Renal cortex interstitium (tissue), 11 donors: ENCODE data around the gene H2AZ2. TPM values are rescaled to one million over a fixed set of nuclear protein-coding genes. Genes with fewer than 3 reads are reported as not detected.
"Not testable (repeated sequence)": the region's sequence is repeated elsewhere in the genome, so short reads cannot be mapped to it uniquely, and the experiment has no call there.

Experiments
- DNase-seq, 11 donors: peaks; one replicate each; pipeline ENCODE4 v3.0.0-alpha.2; 2013; ENCODE audit warnings: low read depth in 9 of 11, low spot score in 4 of 11; ENCODE audit errors: extremely low read depth in 1 of 11
- polyA plus RNA-seq, 3 donors: library from polyadenylated mRNA; unstranded; fragments of 120-200 nt; gene quantifications; one replicate each; pipeline ENCODE4 v1.2.1, GENCODE V29; 2013; ENCODE audit not compliant: insufficient read length in 3 of 3

Gene H2AZ2
- polyA plus RNA-seq, 3 donors: 221 to 277 (median 254) TPM

DNA sequence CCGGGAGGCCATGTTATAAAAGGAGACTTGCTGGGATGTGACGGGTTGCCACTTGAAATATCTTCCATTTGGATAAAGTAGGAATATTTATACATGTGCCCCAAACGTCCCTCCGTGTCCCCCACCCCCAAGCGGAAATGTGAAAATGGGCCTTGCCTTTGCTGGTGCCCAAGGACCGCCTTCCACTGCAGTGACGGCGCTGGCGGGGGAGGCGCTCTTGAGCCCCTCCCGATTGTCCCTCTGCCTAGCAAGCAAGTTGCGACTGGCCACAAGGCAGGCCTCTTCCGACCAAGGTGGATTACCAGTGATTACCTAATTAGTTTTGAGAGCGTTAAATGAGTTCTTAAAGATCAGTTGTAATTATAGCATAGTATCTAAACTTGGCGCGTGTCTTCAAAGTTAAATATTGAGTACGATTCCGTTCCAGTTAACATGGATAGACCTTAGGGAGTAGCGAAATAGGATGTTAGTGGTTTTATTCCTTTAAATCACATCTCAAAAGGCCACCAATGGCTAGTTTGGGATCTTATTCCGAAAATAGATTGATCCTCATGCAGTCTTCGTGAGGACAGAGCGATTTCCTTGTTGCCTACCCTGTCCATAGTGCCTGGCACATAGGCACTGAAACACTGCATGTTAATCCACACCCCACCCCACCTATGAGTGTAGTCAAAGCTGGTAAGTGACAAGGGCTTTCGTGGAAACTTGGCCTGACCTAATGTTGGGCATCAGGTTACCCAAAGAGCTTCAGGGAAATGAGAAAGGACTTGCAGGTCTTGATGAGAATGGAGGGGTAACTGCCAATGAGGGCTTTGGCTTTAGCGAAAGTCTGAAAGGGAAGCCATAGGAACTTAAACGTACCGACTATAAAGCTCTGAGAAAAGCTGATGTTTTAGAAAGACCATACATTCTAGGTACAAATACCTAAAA lies 50.3 kb downstream of the H2AZ2 start:
- DNase-seq: peak; percentile 69 to 87 (median 81)

DNA sequence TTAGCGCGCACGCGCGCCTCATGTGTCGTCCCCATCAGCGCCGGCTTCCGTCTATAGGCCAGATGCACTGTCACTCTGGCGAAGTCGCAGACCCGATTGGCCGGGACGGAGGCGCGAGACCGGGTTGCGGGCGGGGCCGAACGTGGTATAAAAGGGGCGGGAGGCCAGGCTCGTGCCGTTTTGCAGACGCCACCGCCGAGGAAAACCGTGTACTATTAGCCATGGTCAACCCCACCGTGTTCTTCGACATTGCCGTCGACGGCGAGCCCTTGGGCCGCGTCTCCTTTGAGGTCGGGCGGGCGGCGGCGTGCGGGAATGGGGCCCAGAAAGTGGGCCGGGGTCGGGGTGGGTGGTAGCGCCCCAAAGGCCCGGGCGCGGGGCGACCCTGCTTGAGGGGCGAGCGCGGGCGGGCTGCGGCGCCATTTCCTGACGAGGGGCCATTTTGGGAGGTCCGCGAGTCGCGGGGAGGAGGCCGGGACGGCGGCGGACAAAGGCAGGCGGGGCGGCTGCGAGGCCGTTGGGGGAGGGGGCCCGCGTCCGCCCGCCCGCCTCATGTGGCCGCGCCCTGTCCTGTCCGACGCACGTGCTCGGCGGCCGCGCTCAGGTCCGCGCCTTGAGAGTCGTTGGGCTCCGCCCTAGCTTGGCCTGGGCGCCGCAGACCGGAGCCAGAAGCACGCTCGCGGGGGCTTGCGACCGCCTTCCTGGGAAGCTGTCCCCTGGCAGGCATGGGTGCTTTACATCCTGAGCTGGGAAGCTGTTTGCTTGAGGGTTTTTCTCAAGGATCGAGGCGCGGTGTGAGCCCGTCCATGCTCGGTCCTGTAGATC lies 51.2 kb downstream of the H2AZ2 start, which contains the start of gene PPIA:
Gene PPIA, plus strand, starts transcription at position 178 of the 825 bp plus-strand sequence. Its CDS starts 44 bp downstream, at position 222.
- DNase-seq: peak; percentile 88 to 98 (median 97)

DNA sequence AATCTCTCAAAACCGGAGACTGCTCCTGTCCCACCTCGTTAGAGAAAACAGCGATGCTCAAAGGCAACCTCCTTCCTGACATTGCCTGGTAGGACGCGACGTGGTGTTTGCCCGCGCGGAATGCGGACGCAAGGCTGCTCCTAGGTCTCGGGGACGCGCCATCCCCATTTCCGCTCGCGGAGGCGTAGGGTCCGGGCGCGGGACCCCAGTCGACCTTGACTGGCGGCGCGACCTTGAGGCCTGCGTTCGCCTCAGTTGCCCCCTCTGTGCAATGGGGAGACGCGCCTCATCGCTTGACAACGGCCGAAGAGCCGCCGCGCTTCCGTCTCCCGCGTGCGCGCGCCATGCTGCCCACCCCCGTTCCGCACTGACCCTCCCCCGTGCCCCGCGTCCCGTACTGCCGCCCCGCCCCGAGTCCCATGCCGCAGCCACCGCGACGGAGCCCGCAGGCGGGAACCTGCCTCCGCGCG lies 51.8 kb downstream of the H2AZ2 start:
- DNase-seq: peak in 4 of 11 donors; percentile 38 to 45 (median 39)

DNA sequence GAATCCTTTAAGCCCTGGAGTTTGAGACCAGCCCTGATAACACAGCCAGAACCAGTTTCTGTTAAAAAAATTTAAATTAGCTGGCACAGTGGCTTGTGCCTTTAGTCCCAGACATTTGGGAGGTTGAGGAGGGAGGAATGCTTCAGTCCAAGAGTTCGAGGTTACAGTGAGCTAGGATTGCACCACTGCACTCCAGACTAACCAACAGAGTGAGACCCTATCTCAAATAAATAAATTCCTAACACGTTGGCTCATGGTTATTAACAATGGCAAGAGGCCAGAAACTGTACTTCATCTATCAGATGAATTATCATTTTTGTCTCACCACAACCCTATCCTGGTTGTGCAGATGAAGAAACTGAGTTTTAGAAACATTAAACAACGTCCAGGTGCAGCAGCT lies 53.6 kb downstream of the H2AZ2 start:
- no peak for DNase-seq

DNA sequence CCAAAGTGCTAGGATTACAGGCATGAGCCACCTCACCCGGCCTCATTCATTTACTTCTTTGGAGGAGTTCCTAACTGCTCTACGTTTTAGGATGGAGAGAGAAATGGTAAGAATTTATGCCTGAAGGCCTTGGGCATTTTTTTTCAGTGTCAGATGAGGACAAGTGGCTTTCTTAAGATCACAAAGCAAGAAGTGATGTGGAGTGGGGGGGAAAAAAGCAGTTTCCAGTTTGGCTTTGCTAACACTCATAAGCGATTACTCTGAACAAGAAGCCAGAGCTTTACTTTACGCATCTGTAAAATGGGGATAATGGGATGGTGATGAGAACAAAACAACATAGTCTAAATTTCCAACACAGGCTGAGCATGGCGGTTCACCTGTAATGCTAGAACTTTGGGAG lies 54.0 kb downstream of the H2AZ2 start:
- DNase-seq: no peak

DNA sequence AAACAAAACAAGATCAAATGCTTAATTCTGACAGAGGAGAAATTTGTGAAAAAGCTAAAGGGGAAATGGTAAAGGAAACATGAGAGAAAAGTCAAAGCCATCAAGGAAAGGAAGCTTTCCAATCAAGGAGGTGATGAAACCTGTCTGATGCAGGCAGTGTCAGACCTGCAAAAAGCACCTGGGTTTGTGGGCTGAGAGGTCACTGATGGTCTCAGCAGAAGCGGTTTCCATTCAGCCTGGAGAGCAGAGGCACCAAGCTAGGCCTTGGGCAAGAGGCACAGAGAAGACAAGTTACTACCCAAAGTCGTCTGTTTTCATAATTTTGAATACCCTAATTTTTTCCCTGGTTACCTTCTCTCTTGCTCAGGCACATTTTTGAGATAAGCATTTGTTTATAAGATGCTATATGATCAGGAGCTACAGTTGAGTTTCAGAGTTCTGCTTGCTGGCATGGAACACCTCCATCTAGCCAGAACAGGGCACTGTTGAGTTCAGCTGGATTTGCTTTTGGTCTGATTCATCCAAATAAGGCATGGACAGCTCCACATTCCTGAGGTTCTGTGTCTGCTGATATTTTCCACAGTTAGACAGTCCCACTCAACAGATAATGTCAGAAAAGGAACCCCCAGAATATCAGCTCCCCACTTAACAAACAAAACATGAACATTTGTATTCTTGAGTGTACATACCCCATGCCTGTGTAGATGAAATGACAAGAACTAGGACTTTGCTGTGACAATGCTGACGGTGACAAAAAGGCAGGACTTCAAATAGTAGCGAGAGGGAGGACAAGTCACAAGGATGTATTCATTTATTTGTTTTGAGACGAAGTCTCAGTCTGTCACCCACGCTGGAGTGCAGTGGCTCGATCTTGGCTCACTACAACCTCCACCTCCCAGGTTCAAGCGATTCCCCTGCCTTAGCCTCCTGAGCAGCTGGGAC lies 56.3 kb downstream of the H2AZ2 start:
- DNase-seq: no peak

DNA sequence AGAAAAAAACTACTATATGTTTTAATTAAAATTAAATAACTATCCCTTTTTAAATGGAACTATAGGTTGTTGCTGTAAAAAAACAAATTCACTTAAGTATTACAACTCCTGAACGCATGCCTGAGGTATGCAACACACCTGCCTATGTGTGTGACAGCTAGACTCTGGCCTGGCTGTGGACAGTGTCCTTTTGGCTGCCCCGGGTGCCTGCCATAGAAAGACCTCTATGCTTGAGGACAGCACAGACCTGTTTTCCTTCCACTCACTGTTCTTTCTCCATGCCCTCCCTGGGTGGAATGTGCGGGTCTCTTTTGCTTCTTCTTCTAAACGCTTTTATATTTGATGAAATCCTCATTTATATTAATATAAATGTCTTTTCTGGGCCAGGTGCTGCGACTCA lies 57.9 kb downstream of the H2AZ2 start:
- DNase-seq: no peak

DNA sequence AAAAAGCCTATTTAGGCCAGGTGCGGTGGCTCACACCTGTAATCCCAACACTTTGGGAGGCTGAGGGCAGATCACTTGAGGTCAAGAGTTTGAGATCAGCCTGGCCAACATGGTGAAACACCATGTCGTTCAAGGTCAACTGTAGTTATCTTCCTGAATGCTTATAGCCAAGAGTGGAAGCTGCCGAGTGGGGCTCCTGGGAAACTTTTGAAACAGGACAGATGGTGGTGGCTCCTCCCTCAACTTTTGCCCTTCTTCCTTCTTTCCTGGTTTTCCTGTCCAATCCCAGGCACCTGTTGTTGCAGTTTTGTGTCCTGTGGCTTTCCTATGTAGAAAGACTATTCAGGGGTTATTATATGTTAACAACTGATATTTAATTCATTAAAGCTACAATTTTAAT lies 60.1 kb downstream of the H2AZ2 start:
- DNase-seq: no peak

DNA sequence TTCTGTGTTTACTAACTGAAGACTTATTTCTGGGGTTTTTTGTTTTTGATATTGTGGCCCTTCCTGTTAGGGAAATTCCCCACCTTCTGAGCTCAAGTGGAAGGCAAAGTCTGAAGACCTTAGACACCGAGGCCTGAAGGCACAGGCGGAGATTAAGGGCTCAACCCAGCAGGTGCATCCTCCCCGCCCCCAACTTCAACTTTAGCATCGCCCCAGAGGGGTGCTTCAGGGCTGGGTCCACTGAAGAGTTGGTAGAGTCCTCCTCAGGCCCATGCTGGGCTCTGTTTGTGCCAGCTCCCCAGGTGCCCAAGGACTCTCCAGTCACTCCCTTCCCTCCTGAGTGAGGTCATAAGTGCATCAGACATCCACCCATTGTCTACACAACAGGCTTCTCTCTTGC lies 60.8 kb downstream of the H2AZ2 start:
- no peak for DNase-seq

DNA sequence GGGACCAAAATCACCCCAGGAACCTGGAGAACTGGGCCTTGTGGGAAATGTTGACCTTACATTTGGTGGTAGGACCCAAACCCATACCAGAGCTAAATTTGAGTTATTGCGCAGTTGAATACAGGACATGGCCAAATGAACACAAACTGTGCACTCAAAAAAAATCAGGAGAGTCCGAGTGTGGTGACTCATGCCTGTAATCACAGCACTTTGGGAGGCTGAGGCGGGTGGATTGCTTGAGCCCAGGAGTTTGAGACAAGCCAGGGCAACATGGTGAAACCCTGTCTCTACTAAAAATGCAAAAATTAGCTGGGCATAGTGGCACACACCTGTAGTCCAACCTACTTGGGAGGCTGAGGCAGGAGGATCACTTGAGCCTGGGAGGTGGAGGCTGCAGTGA lies 62.7 kb downstream of the H2AZ2 start:
- not testable (repeated sequence) for DNase-seq

DNA sequence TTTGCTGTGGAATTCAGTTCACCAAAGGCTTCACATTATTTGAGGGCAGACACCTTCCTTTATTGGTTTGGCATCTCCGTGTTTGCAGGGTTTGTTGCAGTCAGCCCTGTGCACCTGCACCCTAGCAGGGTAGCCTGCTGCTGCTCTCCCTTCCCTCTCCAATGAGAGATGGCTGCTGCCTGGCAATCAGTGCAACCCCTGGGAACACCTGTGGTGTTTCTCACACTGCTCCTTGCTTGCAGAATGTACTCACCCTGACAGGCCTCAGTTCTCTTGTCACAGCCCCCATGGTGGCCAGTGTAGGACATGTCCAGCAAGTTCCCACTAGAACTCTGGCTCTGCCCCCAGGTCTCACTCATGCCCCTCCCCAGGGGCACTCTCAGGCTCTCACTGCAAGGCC lies 63.5 kb downstream of the H2AZ2 start:
- no peak for DNase-seq

DNA sequence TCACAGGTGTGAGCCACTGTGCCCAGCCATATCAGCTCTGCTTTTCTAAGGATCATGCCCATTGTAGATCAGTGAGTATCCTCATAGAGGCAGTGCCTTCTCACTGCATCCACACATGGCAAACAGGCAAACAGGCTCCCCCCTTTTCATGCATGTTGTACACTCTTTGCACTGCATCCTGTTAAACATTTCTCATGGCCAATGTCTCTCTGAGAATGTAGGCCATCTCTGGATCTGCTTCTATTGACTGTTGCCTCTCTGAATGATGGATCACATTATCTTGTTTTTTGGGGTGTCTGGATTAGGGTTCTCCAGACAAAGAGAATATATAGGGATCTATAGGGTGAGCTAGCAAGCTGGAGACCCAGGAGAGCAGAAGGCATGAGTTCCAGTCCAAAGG lies 64.5 kb downstream of the H2AZ2 start:
- DNase-seq: no peak

DNA sequence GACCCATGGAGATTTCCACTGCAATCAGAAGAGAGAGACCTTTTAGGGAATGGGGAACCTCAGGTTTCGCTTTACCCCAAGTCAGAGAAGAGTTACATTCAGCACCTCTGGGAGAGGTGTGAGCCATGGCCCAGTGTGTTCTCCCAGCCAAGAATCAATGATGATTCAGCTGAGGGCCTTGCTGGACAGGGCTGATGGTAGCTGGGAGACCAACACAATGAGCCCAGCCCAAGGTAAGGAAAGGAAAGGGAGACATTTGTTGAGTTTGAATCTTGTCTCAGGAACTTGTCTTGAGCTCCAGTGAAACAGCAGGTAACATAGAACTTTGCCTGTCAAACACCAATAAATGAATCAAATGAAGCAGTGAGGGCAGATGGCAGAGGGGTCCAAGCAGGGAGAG lies 65.4 kb downstream of the H2AZ2 start:
- DNase-seq: no peak

Other genes starting within 250 kb of the H2AZ2 start
- 10 to 100 TPM; 81.6 to 93.6 (median 84.2) TPM for gene OGDH, start 241.5 kb downstream of the H2AZ2 start, polyA plus RNA-seq
- gene ZMIZ2, start 99.2 kb downstream of the H2AZ2 start, polyA plus RNA-seq: 100 to 1,000 TPM in 1 of 3 donors, 10 to 100 TPM in 2; 53.9 to 109 (median 72.0) TPM
- 1,000 to 10,000 TPM; 1,113 to 1,381 (median 1,260) TPM for gene PPIA, start 51.4 kb downstream of the H2AZ2 start, polyA plus RNA-seq
- 10 to 100 TPM; 33.5 to 41.2 (median 34.9) TPM for gene PURB, start 37.4 kb upstream of the H2AZ2 start, polyA plus RNA-seq
- under 1 TPM; 0.47 to 0.83 (median 0.70) TPM for gene MYO1G, start 130.9 kb upstream of the H2AZ2 start, polyA plus RNA-seq
- 10 to 100 TPM; 23.8 to 32.9 (median 26.1) TPM for gene CCM2, start 152.1 kb upstream of the H2AZ2 start, polyA plus RNA-seq
- gene NACAD, start 240.9 kb upstream of the H2AZ2 start, polyA plus RNA-seq: 10 to 100 TPM in 1 of 3 donors, 1 to 10 TPM in 2; 9.3 to 10.7 (median 9.4) TPM